ENCODE measurements around the gene FKRP. TPM values are rescaled to one million over a fixed set of nuclear protein-coding genes. Genes with fewer than 3 reads are reported as not detected.
A peak's percentile ranks its signal among the peaks of the same experiment; 100 is the strongest.

The FKRP gene
- total RNA-seq, 2 experiments from 2014 or later, result 7.7 to 10.1 TPM

DNA sequence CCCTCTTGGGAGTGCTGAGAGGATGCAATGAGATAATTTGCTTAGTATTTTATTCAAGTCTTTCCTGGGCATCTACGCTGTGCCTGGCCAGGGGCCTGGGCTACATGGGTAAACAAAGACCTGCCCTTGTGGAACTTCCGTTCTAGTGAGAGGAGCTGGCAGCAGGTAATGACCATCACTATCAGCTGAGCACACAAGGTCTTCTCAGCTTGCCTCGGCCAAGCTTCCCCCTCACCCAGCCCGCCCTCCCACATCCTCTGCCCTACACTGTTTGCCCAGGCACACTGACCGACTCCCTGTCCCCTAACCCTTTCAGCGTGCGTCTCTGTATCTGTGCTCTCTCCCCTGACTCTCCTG is 8.6 kb upstream of the FKRP start:
- H3K4me3 Mint-ChIP-seq, result no peak overlapping the region
- DNase-seq (no peak), ATAC-seq (no peak)
- no peak for TF ChIP-seq CTCF (IDR thresholded peaks at IDR 0.05)
- H3K9me3 Mint-ChIP-seq, result no peaks in the 10 kb centered on the region
- no peak overlapping the region for H3K27ac Mint-ChIP-seq
- POLR2A ChIA-PET, result interaction anchor here (1.3 to 1.6 kb wide), 3 partner anchors 13 to 31 kb away, joined by 3 to 7 read pairs (median 4); no protein-coding TSS in a partner anchor
- H3K4me1 Mint-ChIP-seq (ENCODE audit: low read depth), result peaks cover 25% of the 10 kb centered on the region
- peaks cover 34% of the 10 kb centered on the region for H3K36me3 Mint-ChIP-seq (ENCODE audit: low read depth)
- intact Hi-C loops (cut with micrococcal nuclease), result no loop called here
- CTCF ChIA-PET, result interaction anchor here (0.6 to 2.1 kb wide), 5 partner anchors 9 to 30 kb away, joined by 3 to 16 read pairs (median 6); no protein-coding TSS in a partner anchor
- H3K27me3 Mint-ChIP-seq, result no peaks in the 10 kb centered on the region

DNA sequence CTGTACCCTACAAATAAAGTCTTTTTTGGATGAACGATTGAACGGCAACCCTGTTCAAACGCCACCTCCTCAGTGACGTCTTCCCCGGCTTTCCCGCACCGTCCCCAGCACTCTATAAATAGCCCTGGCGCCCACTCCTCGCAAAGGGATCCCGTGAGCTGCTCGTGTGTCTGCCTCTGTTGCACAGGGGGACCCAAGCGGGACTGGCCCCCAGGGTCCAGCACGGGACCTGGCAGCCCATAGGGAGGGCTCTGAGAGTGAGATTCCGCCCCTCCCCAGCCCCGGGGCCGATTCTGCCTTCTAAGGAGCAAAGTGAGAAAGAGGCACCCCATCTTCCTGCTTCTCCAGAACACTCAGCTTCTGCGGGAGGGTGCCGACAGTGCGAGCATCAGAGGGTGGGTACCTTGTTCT is 8.1 kb upstream of the FKRP start:
- Mint-ChIP-seq H3K4me1 (ENCODE audit: low read depth) (peaks cover 28% of the 10 kb centered on the region), H3K36me3 (ENCODE audit: low read depth) (peaks cover 35% of the 10 kb centered on the region), H3K27ac (no peak overlapping the region), H3K27me3 (no peaks in the 10 kb centered on the region), H3K9me3 (no peaks in the 10 kb centered on the region), H3K4me3 (no peak overlapping the region)
- DNase-seq (no peak), ATAC-seq (no peak)
- intact Hi-C loops (cut with micrococcal nuclease), result no loop called here
- CTCF ChIA-PET, result interaction anchor here (1.1 to 2.1 kb wide), 4 partner anchors 9 to 29 kb away, joined by 4 to 16 read pairs (median 7); no protein-coding TSS in a partner anchor
- POLR2A ChIA-PET, result interaction anchor here (1.3 to 1.6 kb wide), 3 partner anchors 13 to 32 kb away, joined by 3 to 7 read pairs (median 4); no protein-coding TSS in a partner anchor
- no peak for TF ChIP-seq CTCF (IDR thresholded peaks at IDR 0.05)

GRCh38 chr19:46739290-46739771 is 6.5 kb upstream of the FKRP start:
- CTCF ChIA-PET, result interaction anchor here (1.1 to 1.3 kb wide), 4 partner anchors 10 to 101 kb away, joined by 3 to 9 read pairs (median 4); no protein-coding TSS in a partner anchor
- POLR2A ChIA-PET, result interaction anchor here (1.0 kb wide), 1 partner anchor 25 kb away, joined by 3 read pairs; no protein-coding TSS in a partner anchor
- DNase-seq (no peak), ATAC-seq (no peak)
- Mint-ChIP-seq H3K27ac (peak overlapping the region; percentile 22), H3K36me3 (ENCODE audit: low read depth) (peaks cover 30% of the 10 kb centered on the region), H3K4me3 (no peak overlapping the region), H3K4me1 (ENCODE audit: low read depth) (peaks cover 41% of the 10 kb centered on the region), H3K9me3 (no peaks in the 10 kb centered on the region), H3K27me3 (no peaks in the 10 kb centered on the region)
- intact Hi-C loops (cut with micrococcal nuclease), result no loop called here
- TF ChIP-seq CTCF (IDR thresholded peaks at IDR 0.05), result no peak

- DNase-seq, result no peak
- Mint-ChIP-seq H3K4me3 (no peak overlapping the region), H3K36me3 (ENCODE audit: low read depth) (peaks cover 32% of the 10 kb centered on the region), H3K27me3 (no peaks in the 10 kb centered on the region), H3K27ac (no peak overlapping the region), H3K4me1 (ENCODE audit: low read depth) (peaks cover 52% of the 10 kb centered on the region), H3K9me3 (no peaks in the 10 kb centered on the region)
- POLR2A ChIA-PET, result interaction anchor here (0.8 to 2.6 kb wide), 4 partner anchors 11 to 35 kb away, joined by 3 to 9 read pairs (median 4); no protein-coding TSS in a partner anchor
- intact Hi-C loops (cut with micrococcal nuclease), result no loop called here
- TF ChIP-seq CTCF (IDR thresholded peaks at IDR 0.05), result no peak
- CTCF ChIA-PET, result interaction anchor here (1.3 to 4.8 kb wide), 5 partner anchors 8 to 37 kb away, joined by 3 to 37 read pairs (median 4); no protein-coding TSS in a partner anchor
- ATAC-seq, result no peak
Measured at GRCh38 chr19:46741447-46741846, 4.4 kb upstream of the FKRP start.

- CTCF ChIA-PET, result interaction anchor here (2.7 to 4.8 kb wide), 3 partner anchors 10 to 15 kb away, joined by 11 to 37 read pairs (median 11); no protein-coding TSS in a partner anchor
- no peak overlapping the region for H3K4me3 Mint-ChIP-seq
Measured at GRCh38 chr19:46742926-46743480, 2.9 kb upstream of the FKRP start.

More at GRCh38 chr19:46742926-46743480, 2.9 kb upstream of the FKRP start:
- no peak for ATAC-seq
- H3K27ac Mint-ChIP-seq, result no peak overlapping the region
- TF ChIP-seq CTCF (IDR thresholded peaks at IDR 0.05), result no peak
- H3K4me1 Mint-ChIP-seq (ENCODE audit: low read depth), result peaks cover 60% of the 10 kb centered on the region
- POLR2A ChIA-PET, result interaction anchor here (0.9 to 2.9 kb wide), 5 partner anchors 12 to 142 kb away, joined by 3 to 13 read pairs (median 9); partner anchors contain the start of gene CALM3
- no peaks in the 10 kb centered on the region for H3K27me3 Mint-ChIP-seq
- intact Hi-C loops (cut with micrococcal nuclease), result no loop called here
- H3K36me3 Mint-ChIP-seq (ENCODE audit: low read depth), result peaks cover 20% of the 10 kb centered on the region
- DNase-seq, result no peak
- no peaks in the 10 kb centered on the region for H3K9me3 Mint-ChIP-seq
